ENCODE results near the gene FGD4.

GRCh38 chr12:32471591-32472001 lies 72.2 kb downstream of the FGD4 start:
- TF ChIP-seq MYC (IDR thresholded peaks at IDR 0.05; ENCODE audit: low read depth, low read length) (no peak), POLR2A (IDR thresholded peaks at IDR 0.05; ENCODE audit: low read depth, low read length) (no peak), FOS (IDR thresholded peaks at IDR 0.05; ENCODE audit: borderline replicate concordance, insufficient read depth, low read length) (no peak), POLR2AphosphoS5 (IDR thresholded peaks at IDR 0.05; ENCODE audit: insufficient read depth, low read depth, low read length) (no peak), EZH2 (IDR thresholded peaks at IDR 0.05; ENCODE audit: borderline replicate concordance, low read depth, low read length, severe bottlenecking) (no peak)
- TF ChIP-seq, protein P1, sequence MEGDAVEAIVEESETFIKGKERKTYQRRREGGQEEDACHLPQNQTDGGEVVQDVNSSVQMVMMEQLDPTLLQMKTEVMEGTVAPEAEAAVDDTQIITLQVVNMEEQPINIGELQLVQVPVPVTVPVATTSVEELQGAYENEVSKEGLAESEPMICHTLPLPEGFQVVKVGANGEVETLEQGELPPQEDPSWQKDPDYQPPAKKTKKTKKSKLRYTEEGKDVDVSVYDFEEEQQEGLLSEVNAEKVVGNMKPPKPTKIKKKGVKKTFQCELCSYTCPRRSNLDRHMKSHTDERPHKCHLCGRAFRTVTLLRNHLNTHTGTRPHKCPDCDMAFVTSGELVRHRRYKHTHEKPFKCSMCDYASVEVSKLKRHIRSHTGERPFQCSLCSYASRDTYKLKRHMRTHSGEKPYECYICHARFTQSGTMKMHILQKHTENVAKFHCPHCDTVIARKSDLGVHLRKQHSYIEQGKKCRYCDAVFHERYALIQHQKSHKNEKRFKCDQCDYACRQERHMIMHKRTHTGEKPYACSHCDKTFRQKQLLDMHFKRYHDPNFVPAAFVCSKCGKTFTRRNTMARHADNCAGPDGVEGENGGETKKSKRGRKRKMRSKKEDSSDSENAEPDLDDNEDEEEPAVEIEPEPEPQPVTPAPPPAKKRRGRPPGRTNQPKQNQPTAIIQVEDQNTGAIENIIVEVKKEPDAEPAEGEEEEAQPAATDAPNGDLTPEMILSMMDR (IDR thresholded peaks at IDR 0.05; ENCODE audit: extremely low read depth in 1 of 2, insufficient read depth in 1 of 2, low read depth in 1 of 2, low read length in 2 of 2), result no peak
- TF ChIP-seq, protein P2, sequence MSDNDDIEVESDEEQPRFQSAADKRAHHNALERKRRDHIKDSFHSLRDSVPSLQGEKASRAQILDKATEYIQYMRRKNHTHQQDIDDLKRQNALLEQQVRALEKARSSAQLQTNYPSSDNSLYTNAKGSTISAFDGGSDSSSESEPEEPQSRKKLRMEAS (IDR thresholded peaks at IDR 0.05; ENCODE audit: insufficient read depth, insufficient read length), result no peak

All from endothelial cell of umbilical vein (primary cell).